Measurements from ENCODE around the gene SAT2.

The SAT2 gene

GRCh38 chr17:7582396-7583252 lies 45.0 kb downstream of the SAT2 start:
- Histone ChIP-seq H3K4me3 (ENCODE audit: extremely low read depth, insufficient read depth, low read length, poor library complexity, severe bottlenecking) (peak overlapping the region; percentile 5), H3K9me3 (ENCODE audit: control insufficient read depth, low read length) (no peaks in the 10 kb centered on the region), H3K36me3 (ENCODE audit: control insufficient read depth, insufficient read depth, low read length) (peaks cover 47% of the 10 kb centered on the region), H3K4me1 (ENCODE audit: control insufficient read depth, insufficient read depth, low read length, poor library complexity, severe bottlenecking) (peaks cover 32% of the 10 kb centered on the region), H3K27ac (ENCODE audit: low read depth, low read length, severe bottlenecking) (peak overlapping the region; percentile 99)
- WGBS, 2 experiments (ENCODE audit: insufficient coverage in 2 of 2) = 93 to 94% methylated on average over 29 to 31 of the region's 36 CpGs

GRCh38 chr17:7580604-7581575 lies 46.7 kb downstream of the SAT2 start:
- 88 to 92% methylated on average over 15 of the region's 23 CpGs for WGBS, 2 experiments (ENCODE audit: insufficient coverage in 2 of 2)
- Histone ChIP-seq H3K4me3 (ENCODE audit: extremely low read depth, insufficient read depth, low read length, poor library complexity, severe bottlenecking) (no peak overlapping the region), H3K27ac (ENCODE audit: low read depth, low read length, severe bottlenecking) (peak overlapping the region; percentile 23), H3K36me3 (ENCODE audit: control insufficient read depth, insufficient read depth, low read length) (peaks cover 57% of the 10 kb centered on the region), H3K9me3 (ENCODE audit: control insufficient read depth, low read length) (no peaks in the 10 kb centered on the region), H3K4me1 (ENCODE audit: control insufficient read depth, insufficient read depth, low read length, poor library complexity, severe bottlenecking) (peaks cover 26% of the 10 kb centered on the region)

- Histone ChIP-seq H3K4me1 (ENCODE audit: control insufficient read depth, insufficient read depth, low read length, poor library complexity, severe bottlenecking) (peaks cover 35% of the 10 kb centered on the region), H3K27ac (ENCODE audit: low read depth, low read length, severe bottlenecking) (peak overlapping the region; percentile 61), H3K9me3 (ENCODE audit: control insufficient read depth, low read length) (no peaks in the 10 kb centered on the region), H3K4me3 (ENCODE audit: extremely low read depth, insufficient read depth, low read length, poor library complexity, severe bottlenecking) (no peak overlapping the region), H3K36me3 (ENCODE audit: control insufficient read depth, insufficient read depth, low read length) (peaks cover 58% of the 10 kb centered on the region)
- WGBS, 2 experiments (ENCODE audit: insufficient coverage in 2 of 2) = 87 to 88% methylated on average over 7 to 8 of the region's 12 CpGs
Measured at GRCh38 chr17:7579834-7580603, 47.6 kb downstream of the SAT2 start.

- Histone ChIP-seq H3K27ac (ENCODE audit: low read depth, low read length, severe bottlenecking) (peak within 1 kb of the TSS; percentile 61), H3K4me1 (ENCODE audit: control insufficient read depth, insufficient read depth, low read length, poor library complexity, severe bottlenecking) (peaks cover 40% of the 10 kb centered on the region), H3K9me3 (ENCODE audit: control insufficient read depth, low read length) (no peaks in the 10 kb centered on the region), H3K4me3 (ENCODE audit: extremely low read depth, insufficient read depth, low read length, poor library complexity, severe bottlenecking) (no peak within 1 kb of the TSS), H3K36me3 (ENCODE audit: control insufficient read depth, insufficient read depth, low read length) (peaks cover 66% of the 10 kb centered on the region)
- WGBS, 2 experiments (ENCODE audit: insufficient coverage in 2 of 2) = 46 to 54% methylated on average over 3 to 6 of the region's 7 CpGs
Measured at GRCh38 chr17:7579001-7579833, 48.4 kb downstream of the SAT2 start, which contains the start of gene CD68. CD68 (plus strand) TSS chr17:7579638; CDS start chr17:7579678, 40 bp downstream.

GRCh38 chr17:7577327-7578199 lies 50.1 kb downstream of the SAT2 start:
- peaks cover 72% of the 10 kb centered on the region for H3K36me3 ChIP-seq (ENCODE audit: control insufficient read depth, insufficient read depth, low read length)
- WGBS, 2 experiments (ENCODE audit: insufficient coverage in 2 of 2) = 97 to 98% methylated on average over 14 to 17 of the region's 17 CpGs
- peak overlapping the region; percentile 5 for H3K27ac ChIP-seq (ENCODE audit: low read depth, low read length, severe bottlenecking)
- H3K9me3 ChIP-seq (ENCODE audit: control insufficient read depth, low read length) = no peaks in the 10 kb centered on the region
- no peak overlapping the region for H3K4me3 ChIP-seq (ENCODE audit: extremely low read depth, insufficient read depth, low read length, poor library complexity, severe bottlenecking)
- peaks cover 32% of the 10 kb centered on the region for H3K4me1 ChIP-seq (ENCODE audit: control insufficient read depth, insufficient read depth, low read length, poor library complexity, severe bottlenecking)

- no peak overlapping the region for H3K4me3 ChIP-seq (ENCODE audit: extremely low read depth, insufficient read depth, low read length, poor library complexity, severe bottlenecking)
Measured at GRCh38 chr17:7576432-7576937, 51.1 kb downstream of the SAT2 start.

More at GRCh38 chr17:7576432-7576937, 51.1 kb downstream of the SAT2 start:
- peaks cover 33% of the 10 kb centered on the region for H3K4me1 ChIP-seq (ENCODE audit: control insufficient read depth, insufficient read depth, low read length, poor library complexity, severe bottlenecking)
- H3K27ac ChIP-seq (ENCODE audit: low read depth, low read length, severe bottlenecking) = no peak overlapping the region
- H3K9me3 ChIP-seq (ENCODE audit: control insufficient read depth, low read length) = no peaks in the 10 kb centered on the region
- 94 to 97% methylated on average over 14 of the region's 14 CpGs for WGBS, 2 experiments (ENCODE audit: insufficient coverage in 2 of 2)
- peaks cover 73% of the 10 kb centered on the region for H3K36me3 ChIP-seq (ENCODE audit: control insufficient read depth, insufficient read depth, low read length)
